NCI-H748 treated with DMSO at 0.1 percent for 48 hours (cell line): ENCODE results near the gene SYS1.
A peak's percentile ranks its signal among the peaks of the same experiment; 100 is the strongest.

Source experiments
- DNase-seq: peaks from one replicate; lab custom pipeline; 2025; lab: John Stamatoyannopoulos, UW

The SYS1 gene

DNA sequence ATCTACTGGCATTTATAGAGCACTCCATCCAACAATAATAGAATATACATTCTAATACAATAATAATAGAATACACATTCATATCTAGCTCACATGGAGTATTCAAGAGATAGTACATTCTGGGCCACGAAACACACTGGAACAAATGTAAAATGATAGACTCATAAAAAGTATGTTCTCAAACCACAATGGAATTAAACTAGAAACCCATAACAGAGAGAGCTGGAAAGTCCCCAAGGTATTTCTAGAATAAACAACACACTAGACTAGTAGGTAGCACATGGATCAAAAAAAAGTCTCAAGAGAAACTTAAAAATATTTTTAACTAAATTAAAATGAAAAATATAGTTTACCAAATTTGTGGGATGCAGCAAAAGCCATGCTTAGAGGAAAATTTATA is 24.3 kb downstream of the SYS1 start:
- DNase-seq = no peak

GRCh38 chr20:45390931-45391330 is 28.0 kb downstream of the SYS1 start:
- DNase-seq = no peak

DNA sequence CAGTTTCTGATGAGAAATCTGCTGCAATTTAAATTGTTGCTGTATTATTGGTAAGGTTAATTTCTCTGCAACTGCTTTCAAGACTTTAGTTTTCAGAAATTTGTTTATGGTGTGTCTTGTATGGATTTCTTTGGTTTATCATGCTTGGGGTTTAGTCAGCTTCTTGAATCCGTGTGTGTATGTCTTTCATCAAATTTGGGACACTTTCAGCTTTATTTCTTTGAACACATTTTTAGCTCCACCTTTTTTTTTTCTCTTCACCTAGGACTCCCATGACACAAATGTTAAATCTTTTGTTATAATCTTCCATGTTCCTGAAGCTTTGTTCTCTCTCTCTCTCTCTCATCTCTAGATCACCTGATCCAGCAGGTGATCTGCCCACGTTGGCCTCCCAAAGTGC is 28.6 kb downstream of the SYS1 start:
- DNase-seq = no peak

GRCh38 chr20:45392733-45393132 is 29.8 kb downstream of the SYS1 start:
- no peak for DNase-seq

GRCh38 chr20:45394221-45395113 is 31.5 kb downstream of the SYS1 start:
- no peak for DNase-seq

GRCh38 chr20:45395114-45395415 is 32.1 kb downstream of the SYS1 start:
- DNase-seq = no peak

DNA sequence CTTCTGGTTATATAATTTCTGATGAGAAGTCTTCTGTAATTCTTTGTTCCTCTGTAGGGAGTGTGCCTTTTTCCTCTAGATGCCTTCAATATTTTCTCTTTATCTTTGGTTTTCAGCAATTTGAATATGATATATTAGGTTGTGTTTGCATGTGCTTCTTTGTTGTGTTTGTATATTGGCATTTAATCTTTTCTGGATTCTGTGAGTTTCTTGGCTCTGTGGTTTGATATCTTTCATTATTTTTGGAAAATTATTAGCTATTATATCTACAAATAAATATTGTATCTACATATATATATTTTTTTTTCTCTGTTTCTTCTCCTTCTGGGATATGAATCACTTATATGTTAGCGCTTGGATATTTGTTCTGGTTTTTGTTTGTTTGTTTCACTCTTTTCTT is 36.1 kb downstream of the SYS1 start:
- no peak for DNase-seq

DNA sequence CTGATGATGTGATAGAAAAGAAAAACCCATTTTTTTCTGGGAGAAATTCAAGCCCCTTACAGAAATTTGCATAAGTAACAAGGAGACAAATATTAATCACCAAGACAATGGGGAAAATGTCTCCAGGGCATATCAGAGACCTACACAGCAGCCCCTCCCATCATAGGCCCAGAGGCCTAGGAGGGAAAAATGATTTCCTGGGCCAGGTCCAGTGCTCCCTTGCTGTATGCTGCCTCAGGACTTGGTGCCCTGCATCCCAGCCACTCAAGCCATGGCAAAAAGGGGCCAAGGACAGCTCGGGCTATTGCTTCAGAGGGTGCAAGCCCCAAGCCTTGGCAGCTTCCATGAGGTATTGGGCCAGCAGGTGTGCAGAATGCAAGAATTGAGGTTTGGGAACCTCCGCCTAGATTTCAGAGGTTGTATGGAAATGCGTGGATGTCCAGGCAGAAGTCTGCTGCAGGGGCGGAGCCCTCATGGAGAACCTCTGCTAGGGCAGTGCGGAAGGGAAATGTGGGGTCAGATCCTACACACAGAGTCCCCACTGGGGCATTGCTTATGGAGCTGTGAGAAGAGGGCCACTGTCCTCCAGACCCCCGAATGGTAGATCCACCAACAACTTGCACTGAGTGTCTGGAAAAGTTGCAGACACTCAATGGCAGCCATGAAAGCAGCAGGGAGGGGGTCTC is 37.5 kb downstream of the SYS1 start:
- no peak for DNase-seq

GRCh38 chr20:45402946-45403345 is 40.0 kb downstream of the SYS1 start:
- no peak for DNase-seq

- peak; percentile 47 for DNase-seq
Observed at GRCh38 chr20:45404438-45404837, 41.5 kb downstream of the SYS1 start.

GRCh38 chr20:45405571-45406259 is 42.8 kb downstream of the SYS1 start:
- DNase-seq = no peak

DNA sequence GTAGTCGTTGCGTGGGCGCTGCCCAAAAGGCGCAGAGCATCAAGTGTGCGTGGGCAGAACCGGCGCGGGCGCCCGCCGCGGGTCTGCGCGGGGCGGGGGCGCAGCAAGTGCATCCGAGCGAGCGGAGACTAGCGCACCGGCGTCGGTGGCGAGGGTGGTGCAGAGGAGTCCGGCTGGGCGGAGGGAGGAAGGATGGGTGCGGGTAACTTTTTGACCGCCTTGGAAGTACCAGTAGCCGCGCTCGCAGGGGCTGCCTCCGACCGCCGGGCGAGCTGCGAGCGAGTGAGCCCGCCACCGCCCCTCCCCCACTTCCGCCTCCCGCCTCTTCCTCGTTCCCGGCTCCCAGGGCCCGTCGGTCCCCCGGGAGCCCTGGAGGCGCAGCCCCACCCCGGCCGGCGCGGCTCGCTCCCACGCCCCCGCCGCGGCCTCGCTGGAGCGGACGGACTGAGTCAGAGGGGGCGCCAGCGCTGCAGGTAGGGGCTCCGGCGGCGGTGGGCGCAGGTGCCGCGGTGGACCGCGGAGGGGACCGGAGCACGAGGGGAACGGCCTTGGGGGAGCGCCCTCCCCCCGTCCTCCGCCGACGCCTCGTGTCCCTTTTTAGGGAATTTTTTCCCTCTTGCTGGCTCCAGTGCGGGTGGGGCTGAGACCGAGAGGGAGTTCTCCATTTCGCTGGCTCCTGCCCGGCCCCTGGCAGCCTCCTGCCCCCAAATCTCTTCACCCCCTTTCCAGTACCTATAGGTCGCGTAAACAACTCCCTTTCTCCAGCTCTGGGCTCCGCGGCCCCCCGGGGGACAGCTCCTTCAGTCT is 43.5 kb downstream of the SYS1 start:
- DNase-seq = peak; percentile 3

GRCh38 chr20:45407067-45407745 is 44.2 kb downstream of the SYS1 start:
- DNase-seq = no peak

DNA sequence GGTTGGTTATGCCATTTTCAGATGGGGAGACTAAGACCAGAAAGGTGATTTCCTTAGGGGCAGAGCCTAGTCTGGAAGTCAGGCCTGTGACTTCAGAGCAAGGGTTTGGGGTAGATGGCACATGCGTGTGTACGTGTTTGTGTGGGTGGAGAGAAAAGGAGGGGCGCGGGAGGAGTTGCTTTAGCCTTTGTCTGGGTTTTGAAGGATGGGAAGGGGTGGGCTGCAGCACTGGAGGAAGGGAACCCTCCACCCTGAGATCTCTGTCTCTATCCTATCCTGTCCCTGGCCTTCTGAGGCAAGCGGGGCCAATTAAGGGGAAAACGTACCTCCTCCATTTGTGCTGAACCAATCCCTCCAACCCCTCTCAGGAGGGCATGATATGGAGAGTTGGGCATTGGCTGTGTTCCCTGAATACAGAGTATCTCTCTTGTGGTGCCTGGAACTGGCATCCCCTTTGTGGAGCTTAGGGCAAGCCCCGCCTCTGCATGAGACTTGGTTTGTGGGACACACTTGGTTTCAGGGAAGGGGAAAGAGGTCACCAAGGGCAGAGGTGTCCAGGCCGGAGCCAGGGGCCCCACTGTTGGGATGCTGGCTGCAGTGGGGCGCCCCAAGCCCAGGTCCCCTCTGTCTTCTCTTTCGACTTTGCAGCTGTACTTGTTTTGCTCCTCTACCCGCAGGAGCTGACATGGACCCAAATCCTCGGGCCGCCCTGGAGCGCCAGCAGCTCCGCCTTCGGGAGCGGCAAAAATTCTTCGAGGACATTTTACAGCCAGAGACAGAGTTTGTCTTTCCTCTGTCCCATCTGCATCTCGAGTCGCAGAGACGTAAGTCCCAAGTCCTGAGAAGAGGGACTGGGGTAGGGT is 45.1 kb downstream of the SYS1 start, which contains the start of gene DBNDD2:
DBNDD2 (plus strand) TSS at position 507 of the 863 bp plus-strand sequence; CDS start at position 686, 179 bp downstream.
- DNase-seq = no peak

DNA sequence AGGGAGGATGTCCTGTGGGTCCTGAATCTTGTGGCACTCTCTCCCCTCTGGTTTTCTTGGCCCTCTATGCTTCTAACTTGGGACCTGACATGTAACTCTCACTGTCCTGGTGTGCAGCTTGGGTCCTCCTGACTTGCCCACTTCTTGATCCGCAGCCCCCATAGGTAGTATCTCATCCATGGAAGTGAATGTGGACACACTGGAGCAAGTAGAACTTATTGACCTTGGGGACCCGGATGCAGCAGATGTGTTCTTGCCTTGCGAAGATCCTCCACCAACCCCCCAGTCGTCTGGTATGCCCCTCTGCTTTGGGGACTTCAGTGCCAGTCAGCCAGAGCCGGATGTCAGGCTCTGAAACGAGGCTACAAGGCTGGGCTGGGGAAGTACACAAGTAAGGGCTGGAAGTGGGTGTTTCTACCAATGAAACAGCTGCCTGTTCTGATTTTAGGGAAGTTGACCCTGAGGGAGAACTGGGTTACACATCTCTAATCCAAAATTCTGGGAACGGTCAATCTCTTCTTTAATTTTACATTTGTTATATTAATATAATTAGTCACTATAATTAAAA is 45.8 kb downstream of the SYS1 start:
- no peak for DNase-seq

- DNase-seq = no peak
Observed at GRCh38 chr20:45409521-45410272, 46.7 kb downstream of the SYS1 start.

GRCh38 chr20:45410887-45411286 is 47.9 kb downstream of the SYS1 start:
- DNase-seq = no peak

DNA sequence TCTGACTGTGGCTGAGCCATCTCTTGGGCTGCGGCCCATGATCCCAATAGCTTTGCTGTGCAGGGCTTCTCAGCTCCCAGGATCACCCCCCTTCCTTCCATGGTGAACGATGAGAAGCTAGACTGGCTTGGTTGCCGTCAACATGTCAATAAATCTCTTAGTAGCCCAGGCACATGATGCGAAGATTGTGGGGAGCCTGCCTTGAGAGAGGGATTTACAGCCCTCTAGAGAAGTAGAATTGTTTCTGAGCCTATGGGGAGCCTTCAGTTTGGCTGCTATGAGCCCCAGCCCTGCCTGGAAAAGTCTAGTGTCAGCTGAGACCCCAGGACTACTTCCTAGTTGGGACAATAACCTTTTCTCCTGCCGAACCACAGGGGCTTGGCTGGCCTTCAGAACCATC is 49.7 kb downstream of the SYS1 start:
- no peak for DNase-seq

DNA sequence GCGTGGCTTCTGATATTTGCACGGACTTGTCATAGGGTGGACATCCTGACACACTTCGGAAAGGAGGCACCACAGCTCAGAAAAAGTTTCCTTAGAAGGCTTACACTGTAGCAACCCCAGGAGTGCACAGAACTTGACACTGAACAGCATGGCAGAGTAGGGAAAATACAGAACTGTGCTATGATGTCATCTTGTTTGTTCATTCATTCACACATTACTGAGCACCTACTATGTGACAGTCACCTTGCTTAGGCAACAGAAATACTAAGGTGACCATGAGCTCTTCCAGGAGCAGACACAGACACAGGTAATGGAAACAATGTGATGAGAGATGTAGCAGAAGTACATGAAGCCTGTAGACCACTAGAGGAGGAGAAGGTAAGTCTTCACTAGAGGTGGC is 50.5 kb downstream of the SYS1 start:
- no peak for DNase-seq
